ENCODE results near the gene IRF2. TPM values are rescaled to one million over a fixed set of nuclear protein-coding genes. Genes with fewer than 3 reads are reported as not detected.

The IRF2 gene
- total RNA-seq, 4 donors from 2014 or later, result 23.7 to 36.8 (median 30.4) TPM

DNA sequence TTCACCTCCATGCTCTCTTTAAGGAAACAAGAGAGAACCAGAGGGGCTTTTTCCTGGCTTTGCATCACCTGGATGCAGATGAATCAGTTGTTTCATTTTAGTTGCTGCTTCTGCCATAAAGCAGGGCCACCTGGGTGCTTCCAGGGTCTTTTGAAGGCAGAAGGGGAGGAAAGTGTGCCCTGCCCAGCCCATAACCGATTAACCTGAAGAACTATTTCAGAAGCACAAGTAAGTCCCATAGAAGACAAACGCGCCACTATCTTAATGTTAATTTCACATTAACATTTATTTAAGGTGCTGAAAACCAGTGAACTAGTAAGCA is 32.1 kb downstream of the IRF2 start:
- Histone ChIP-seq H3K27me3 (no peaks in the 10 kb centered on the region), H3K4me3 (no peak overlapping the region), H3K4me1 (peaks cover 0 to 100% (median 42%) of the 10 kb centered on the region in 4 donors), H3K9me3 (no peaks in the 10 kb centered on the region), H3K36me3 (no peaks in the 10 kb centered on the region), H3K27ac (peak overlapping the region in 2 of 4 donors; percentile 74 to 81)
- DNase-seq (ENCODE audit: low spot score in 2 of 2), result no peak
- WGBS, 2 donors, result 72 to 85% methylated on average over 3 of the region's 3 CpGs
- TF ChIP-seq, protein P1, sequence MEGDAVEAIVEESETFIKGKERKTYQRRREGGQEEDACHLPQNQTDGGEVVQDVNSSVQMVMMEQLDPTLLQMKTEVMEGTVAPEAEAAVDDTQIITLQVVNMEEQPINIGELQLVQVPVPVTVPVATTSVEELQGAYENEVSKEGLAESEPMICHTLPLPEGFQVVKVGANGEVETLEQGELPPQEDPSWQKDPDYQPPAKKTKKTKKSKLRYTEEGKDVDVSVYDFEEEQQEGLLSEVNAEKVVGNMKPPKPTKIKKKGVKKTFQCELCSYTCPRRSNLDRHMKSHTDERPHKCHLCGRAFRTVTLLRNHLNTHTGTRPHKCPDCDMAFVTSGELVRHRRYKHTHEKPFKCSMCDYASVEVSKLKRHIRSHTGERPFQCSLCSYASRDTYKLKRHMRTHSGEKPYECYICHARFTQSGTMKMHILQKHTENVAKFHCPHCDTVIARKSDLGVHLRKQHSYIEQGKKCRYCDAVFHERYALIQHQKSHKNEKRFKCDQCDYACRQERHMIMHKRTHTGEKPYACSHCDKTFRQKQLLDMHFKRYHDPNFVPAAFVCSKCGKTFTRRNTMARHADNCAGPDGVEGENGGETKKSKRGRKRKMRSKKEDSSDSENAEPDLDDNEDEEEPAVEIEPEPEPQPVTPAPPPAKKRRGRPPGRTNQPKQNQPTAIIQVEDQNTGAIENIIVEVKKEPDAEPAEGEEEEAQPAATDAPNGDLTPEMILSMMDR (IDR thresholded peaks at IDR 0.05), result no peak
- TF ChIP-seq EP300 (IDR thresholded peaks at IDR 0.05) (no peak), POLR2A (IDR thresholded peaks at IDR 0.05) (no peak)

DNA sequence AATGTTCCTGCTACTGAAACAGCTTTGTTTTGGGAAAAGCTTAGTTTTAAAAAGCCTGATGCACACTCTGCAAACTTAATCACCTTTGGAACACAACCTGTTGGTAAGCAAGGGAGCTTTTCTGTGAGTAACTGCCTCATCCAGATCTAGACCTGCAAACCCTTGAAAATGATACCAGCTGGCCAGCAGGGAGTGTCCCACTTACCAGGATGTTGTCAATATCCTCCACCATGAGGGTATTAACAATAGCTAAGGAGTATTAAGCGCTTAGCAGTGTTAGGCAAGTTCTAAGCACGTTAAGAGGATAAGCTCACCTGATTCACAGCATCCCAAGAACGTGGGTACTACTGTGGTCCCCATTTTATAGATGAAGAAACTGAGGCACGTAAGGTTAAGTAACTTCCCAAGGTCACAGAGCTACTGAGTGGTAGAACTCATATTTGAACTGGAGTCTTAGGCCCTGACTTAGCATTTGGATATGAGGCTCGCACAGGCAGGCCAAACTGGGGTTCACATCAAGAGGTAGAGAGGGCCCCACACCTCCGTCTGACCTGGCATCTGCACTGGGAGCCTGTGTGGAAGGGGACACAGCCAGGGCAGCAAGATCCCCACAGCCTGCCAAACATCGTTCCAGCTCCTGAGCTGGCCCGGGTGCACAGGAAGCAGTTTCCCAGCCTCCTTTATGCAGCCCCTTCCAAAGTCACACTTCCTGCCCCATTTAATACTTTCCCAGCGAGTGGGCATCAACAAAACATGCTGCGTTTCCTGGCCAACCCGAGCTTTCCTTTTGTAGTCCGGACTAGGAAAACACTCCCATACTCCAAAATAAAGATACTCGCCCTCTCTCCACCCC is 32.7 kb downstream of the IRF2 start:
- no peak for TF ChIP-seq POLR2A (IDR thresholded peaks at IDR 0.05)
- no peak for TF ChIP-seq EP300 (IDR thresholded peaks at IDR 0.05)
- TF ChIP-seq, protein P1 (IDR thresholded peaks at IDR 0.05), result no peak
- no peaks in the 10 kb centered on the region for H3K36me3 ChIP-seq
- peaks cover 0 to 100% (median 45%) of the 10 kb centered on the region in 4 donors for H3K4me1 ChIP-seq
- H3K4me3 ChIP-seq, result no peak overlapping the region
- H3K27ac ChIP-seq, result peak overlapping the region in 2 of 4 donors; percentile 74 to 81
- 51 to 60% methylated on average over 13 of the region's 13 CpGs for WGBS, 2 donors
- H3K9me3 ChIP-seq, result no peaks in the 10 kb centered on the region
- H3K27me3 ChIP-seq, result no peaks in the 10 kb centered on the region
- DNase-seq (ENCODE audit: low spot score in 2 of 2), result no peak

DNA sequence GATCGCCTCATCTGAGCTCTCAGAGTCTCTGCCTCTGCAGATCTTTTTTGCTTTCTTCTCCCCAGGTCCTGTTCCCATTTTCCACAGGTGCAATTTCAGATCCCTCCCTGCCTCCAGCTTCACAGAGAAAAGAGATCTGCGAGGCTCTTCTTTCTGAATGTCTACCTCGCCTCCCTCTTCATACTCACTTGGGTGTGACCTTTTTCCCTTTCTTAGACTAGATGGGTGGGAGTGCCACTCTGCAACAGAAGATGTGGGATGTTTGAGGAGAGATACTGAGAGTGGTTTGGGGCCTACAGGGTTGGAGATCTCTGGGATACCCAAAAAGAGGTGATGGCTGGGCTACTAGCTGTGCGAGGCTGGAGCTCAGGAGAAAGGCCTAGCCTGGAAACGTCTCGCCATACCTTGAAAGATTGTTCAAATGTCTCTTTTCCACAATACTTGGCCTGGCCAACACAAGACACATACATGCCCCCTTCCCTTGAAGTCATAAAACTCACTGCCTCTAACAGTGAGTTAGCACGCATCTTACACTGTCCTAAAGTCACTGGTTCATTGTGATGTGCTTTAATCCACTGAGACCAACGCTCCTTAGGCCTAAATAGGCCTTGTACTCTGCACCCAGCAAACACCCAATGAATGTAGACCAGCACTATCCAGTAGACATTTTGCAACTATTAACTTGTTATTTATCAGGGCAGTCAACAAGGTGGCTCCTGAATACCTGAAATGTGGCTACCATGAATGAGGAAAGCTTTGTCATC is 33.6 kb downstream of the IRF2 start:
- WGBS, 2 donors, result 79 to 84% methylated on average over 8 of the region's 8 CpGs
- Histone ChIP-seq H3K9me3 (no peaks in the 10 kb centered on the region), H3K36me3 (no peaks in the 10 kb centered on the region), H3K4me3 (no peak overlapping the region), H3K27ac (peak overlapping the region in 3 of 4 donors; percentile 36 to 81 (median 74)), H3K4me1 (peaks cover 0 to 92% (median 45%) of the 10 kb centered on the region in 4 donors), H3K27me3 (no peaks in the 10 kb centered on the region)
- DNase-seq (ENCODE audit: low spot score in 2 of 2), result no peak
- TF ChIP-seq POLR2A (IDR thresholded peaks at IDR 0.05), result no peak
- no peak for TF ChIP-seq EP300 (IDR thresholded peaks at IDR 0.05)
- TF ChIP-seq, protein P1 (IDR thresholded peaks at IDR 0.05), result no peak

DNA sequence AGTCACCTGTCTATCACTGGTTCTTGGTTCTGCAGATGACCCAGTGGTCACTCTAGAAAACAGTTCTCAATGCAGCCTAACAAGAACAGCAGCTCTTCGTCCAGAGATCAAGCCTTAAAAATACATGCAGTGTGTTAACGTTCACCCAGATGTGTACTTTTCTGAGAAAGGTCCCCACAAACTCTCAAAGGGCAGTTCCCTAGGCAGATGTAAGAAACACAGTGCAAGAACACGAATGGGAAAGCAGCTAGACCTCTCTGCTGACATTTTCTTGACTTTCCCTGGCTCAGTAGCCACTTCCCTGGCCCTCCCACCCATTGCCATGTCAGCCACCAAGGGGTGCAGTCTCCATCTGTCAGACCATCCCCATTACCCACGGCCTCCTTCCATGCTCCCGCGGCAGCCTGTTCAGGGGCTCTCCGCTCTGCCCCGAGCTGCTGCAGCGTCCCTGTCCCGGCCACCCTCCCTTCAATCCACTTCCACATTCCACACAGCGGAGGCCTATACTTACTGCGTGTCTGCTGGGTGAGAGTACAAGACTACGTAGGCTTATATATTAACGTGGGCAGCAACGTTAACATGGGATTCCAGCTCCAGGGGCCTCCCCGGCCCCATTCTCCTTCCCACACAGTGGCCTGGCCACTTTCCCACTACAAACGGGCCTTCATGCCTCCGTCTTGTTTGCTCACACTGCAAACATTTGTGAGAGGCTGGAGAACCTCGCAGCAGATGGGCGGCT is 34.3 kb downstream of the IRF2 start:
- TF ChIP-seq EP300 (IDR thresholded peaks at IDR 0.05), result peak in 1 of 2 donors; percentile 54
- TF ChIP-seq, protein P1 (IDR thresholded peaks at IDR 0.05), result no peak
- peaks cover 0 to 91% (median 43%) of the 10 kb centered on the region in 4 donors for H3K4me1 ChIP-seq
- no peaks in the 10 kb centered on the region for H3K9me3 ChIP-seq
- WGBS, 2 donors, result 24 to 27% methylated on average over 20 of the region's 20 CpGs
- peak overlapping the region in 3 of 4 donors; percentile 36 to 81 (median 74) for H3K27ac ChIP-seq
- no peaks in the 10 kb centered on the region for H3K27me3 ChIP-seq
- DNase-seq (ENCODE audit: low spot score in 2 of 2), result no peak
- no peak overlapping the region for H3K4me3 ChIP-seq
- no peaks in the 10 kb centered on the region for H3K36me3 ChIP-seq
